WTC11 (cell line): ENCODE data around the gene KLHL29.

ENCODE experiments used
- CREM ChIP-seq: sonication (generic); formaldehyde crosslinking; IDR thresholded peaks from 2 replicates; pipeline ENCODE4 v1.8.1; 2022; ENCODE audit warnings: mild to moderate bottlenecking, missing genetic modification reagents, moderate library complexity
- CTCF ChIP-seq: fragments of 200-600 bp; IDR thresholded peaks from 2 replicates; pipeline ENCODE4 v1.8.0; 2022; ENCODE audit warnings: antibody characterized with exemption
- E2F4 ChIP-seq: sonication (generic); formaldehyde crosslinking; IDR thresholded peaks from 2 replicates; pipeline ENCODE4 v1.8.1; 2022; ENCODE audit warnings: low read depth, mild to moderate bottlenecking, moderate library complexity, missing genetic modification reagents, borderline replicate concordance
- FOXP1 ChIP-seq: sonication (generic); formaldehyde crosslinking; IDR thresholded peaks from 2 replicates; pipeline ENCODE4 v1.8.0; 2022; ENCODE audit warnings: missing genetic modification reagents, mild to moderate bottlenecking, moderate library complexity, borderline replicate concordance
- MAX ChIP-seq: sonication (generic); formaldehyde crosslinking; IDR thresholded peaks from 2 replicates; pipeline ENCODE4 v1.8.0; 2022; ENCODE audit warnings: mild to moderate bottlenecking, missing genetic modification reagents
- NR2C2 ChIP-seq: sonication (generic); formaldehyde crosslinking; IDR thresholded peaks from 2 replicates; pipeline ENCODE4 v1.8.0; 2022; ENCODE audit warnings: mild to moderate bottlenecking, missing genetic modification reagents
- SP1 ChIP-seq: sonication (generic); formaldehyde crosslinking; conservative IDR thresholded peaks from 2 replicates; pipeline ENCODE4 v1.8.1; 2022; ENCODE audit warnings: missing genetic modification reagents

- TF ChIP-seq CTCF (no peak), MAX (no peak), NR2C2 (no peak), E2F4 (CRISPR knock-in tag) (no peak), FOXP1 (no peak), CREM (CRISPR knock-in tag) (no peak), SP1 (CRISPR knock-in tag) (no peak)
Measured at GRCh38 chr2:23606196-23606595, 221.2 kb downstream of the KLHL29 start.
